Tibial nerve (tissue), 4 donors: Measurements from ENCODE around the gene LRRC4C.

Experiments
- EP300 ChIP-seq, 2 donors: sonication (generic); formaldehyde crosslinking; IDR thresholded peaks; one replicate each; pipeline ENCODE4 v1.6.1; 2017; ENCODE audit warnings: antibody characterized with exemption in 2 of 2, mild to moderate bottlenecking in 1 of 2
- POLR2A ChIP-seq, 2 donors: fragments of 450-650 bp; IDR thresholded peaks; one replicate each; pipeline ENCODE4 v1.6.1; 2017; ENCODE audit warnings: antibody characterized with exemption in 2 of 2, mild to moderate bottlenecking in 2 of 2, moderate library complexity in 2 of 2
- TF ChIP-seq, protein P1 (sequence below), 5 experiments: fragments of 200-600 bp in 3 of 5; fragments of 450-650 bp in 2 of 5; sonication (generic) in 3 of 5; IDR thresholded peaks; one replicate each; pipeline ENCODE4 v1.5.1; 2016 to 2019; ENCODE audit warnings: antibody characterized with exemption in 5 of 5, mild to moderate bottlenecking in 3 of 5, moderate library complexity in 2 of 5

DNA sequence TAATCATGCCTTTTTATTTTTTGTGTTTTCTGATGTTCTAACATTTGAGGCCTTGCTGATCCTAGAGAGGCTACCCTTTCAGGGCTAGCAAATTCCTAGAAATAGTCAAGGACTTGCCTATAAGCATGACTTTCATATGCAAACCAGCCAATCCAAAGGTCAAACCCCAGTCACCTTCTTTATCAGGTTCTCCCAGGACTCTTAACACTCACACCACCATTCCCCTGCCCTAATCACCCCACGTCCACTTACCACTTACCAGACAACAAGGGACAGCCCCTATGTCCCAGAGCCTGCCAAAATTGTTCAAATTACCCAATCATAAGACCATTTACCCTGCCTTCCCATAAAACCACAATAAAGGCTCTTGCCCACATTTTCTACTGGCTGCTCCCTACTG, 1339.8 kb downstream of the LRRC4C start:
- TF ChIP-seq, protein P1, sequence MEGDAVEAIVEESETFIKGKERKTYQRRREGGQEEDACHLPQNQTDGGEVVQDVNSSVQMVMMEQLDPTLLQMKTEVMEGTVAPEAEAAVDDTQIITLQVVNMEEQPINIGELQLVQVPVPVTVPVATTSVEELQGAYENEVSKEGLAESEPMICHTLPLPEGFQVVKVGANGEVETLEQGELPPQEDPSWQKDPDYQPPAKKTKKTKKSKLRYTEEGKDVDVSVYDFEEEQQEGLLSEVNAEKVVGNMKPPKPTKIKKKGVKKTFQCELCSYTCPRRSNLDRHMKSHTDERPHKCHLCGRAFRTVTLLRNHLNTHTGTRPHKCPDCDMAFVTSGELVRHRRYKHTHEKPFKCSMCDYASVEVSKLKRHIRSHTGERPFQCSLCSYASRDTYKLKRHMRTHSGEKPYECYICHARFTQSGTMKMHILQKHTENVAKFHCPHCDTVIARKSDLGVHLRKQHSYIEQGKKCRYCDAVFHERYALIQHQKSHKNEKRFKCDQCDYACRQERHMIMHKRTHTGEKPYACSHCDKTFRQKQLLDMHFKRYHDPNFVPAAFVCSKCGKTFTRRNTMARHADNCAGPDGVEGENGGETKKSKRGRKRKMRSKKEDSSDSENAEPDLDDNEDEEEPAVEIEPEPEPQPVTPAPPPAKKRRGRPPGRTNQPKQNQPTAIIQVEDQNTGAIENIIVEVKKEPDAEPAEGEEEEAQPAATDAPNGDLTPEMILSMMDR (IDR thresholded peaks at IDR 0.05), result no peak
- TF ChIP-seq EP300 (IDR thresholded peaks at IDR 0.05), result no peak
- TF ChIP-seq POLR2A (IDR thresholded peaks at IDR 0.05), result no peak
